Activated CD4-positive, CD25-positive, alpha-beta regulatory T cell treated with anti-CD3 and anti-CD28 coated beads, Interleukin-2, amount 50 U/mL, for 16 hours (primary cell): Measurements from ENCODE around the gene ASMTL.
"Not testable (repeated sequence)": the region's sequence is repeated elsewhere in the genome, so short reads cannot be mapped to it uniquely, and the experiment has no call there.

Experiments
- DNase-seq: peaks from one replicate; pipeline ENCODE4 v3.0.0-alpha.2; 2020; ENCODE audit warnings: low read depth, low spot score

Gene ASMTL

GRCh38 chrX:1433646-1434357 is 18.9 kb downstream of the ASMTL start:
- no peak for DNase-seq

DNA sequence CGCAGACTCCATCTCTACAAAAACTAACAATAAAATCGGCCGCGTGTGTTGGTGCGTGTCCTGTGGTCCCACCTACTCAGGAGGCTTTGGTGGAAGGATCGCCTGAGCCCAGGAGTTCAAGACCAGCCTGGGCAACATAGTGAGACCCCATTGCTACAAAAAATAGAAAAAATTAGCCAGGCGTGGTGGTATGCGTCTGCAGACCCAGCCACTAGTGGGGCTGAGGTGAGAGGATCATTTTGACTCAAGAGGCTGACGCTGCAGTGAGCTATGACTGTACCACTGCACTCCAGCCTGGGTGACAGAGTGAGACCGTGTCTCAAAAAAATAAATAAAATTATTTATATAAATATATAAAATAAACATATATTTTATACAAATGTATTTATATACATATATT is 22.3 kb downstream of the ASMTL start:
- no peak for DNase-seq

- no peak for DNase-seq
Measured at GRCh38 chrX:1427756-1428155, 25.0 kb downstream of the ASMTL start.

- not testable (repeated sequence) for DNase-seq
Measured at GRCh38 chrX:1426321-1426720, 26.4 kb downstream of the ASMTL start.

DNA sequence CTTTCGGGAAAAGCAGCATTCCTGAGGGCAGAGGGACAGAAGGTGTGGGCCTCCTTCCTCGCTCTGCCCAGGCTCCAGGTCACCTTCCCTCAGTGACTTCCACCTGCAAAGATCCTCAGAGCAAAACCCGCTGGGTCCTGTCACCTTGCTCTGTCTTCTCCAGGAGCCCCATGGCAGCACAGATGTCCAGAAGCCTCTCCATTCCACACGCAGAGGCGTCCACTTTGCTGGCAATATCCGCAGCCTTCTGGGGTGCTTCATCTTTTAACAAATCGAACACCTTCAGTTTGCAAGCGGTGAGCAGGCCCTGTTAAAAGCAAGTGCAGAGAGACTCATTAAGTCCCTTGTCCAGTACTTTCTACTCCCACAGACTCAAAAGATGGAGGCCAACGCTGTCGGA is 27.3 kb downstream of the ASMTL start:
- DNase-seq, result no peak

- no peak for DNase-seq
Measured at GRCh38 chrX:1424147-1424851, 28.4 kb downstream of the ASMTL start.

- no peak for DNase-seq
Measured at GRCh38 chrX:1423215-1423614, 29.5 kb downstream of the ASMTL start.

DNA sequence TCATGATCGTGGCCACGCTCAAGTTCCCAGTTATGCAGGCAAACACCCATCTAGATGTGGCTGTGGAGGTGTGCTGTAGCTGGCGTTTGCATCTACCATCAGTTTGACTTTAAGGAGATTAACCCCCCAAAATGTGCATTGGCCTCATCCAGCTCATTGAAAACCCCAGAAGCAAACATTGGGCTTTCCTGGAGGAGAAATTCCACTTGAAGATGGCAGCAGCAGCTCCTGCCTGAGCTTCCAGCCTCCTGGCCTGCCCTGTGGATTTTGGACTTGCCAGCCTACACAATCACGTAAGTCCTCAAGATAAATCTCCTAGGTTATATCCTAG is 30.6 kb downstream of the ASMTL start:
- no peak for DNase-seq

GRCh38 chrX:1421433-1422134 is 31.1 kb downstream of the ASMTL start:
- DNase-seq, result no peak

GRCh38 chrX:1420371-1420770 is 32.3 kb downstream of the ASMTL start:
- no peak for DNase-seq

- DNase-seq, result no peak
Measured at GRCh38 chrX:1419545-1420355, 33.0 kb downstream of the ASMTL start.

GRCh38 chrX:1418901-1419544 is 33.7 kb downstream of the ASMTL start:
- no peak for DNase-seq

GRCh38 chrX:1417921-1418771 is 34.6 kb downstream of the ASMTL start:
- DNase-seq, result no peak

GRCh38 chrX:1416965-1417760 is 35.5 kb downstream of the ASMTL start:
- DNase-seq, result no peak

DNA sequence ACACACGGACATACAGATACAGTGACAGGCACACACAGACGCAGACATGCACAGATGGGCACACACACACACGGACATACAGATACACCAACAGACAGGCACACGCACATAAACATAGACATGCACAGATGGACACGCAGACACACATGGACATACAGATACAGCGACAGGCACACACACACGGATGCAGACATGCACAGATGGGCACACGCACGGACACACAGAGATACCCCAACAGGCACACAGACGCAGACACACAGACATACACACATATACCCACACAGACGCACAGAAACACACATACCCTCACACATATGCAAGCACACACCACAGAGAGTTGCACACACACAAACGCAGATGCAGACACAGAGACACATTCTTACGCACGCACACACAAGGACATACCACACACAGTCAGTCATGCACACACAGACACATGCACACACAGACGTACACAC is 36.4 kb downstream of the ASMTL start:
- DNase-seq, result no peak

GRCh38 chrX:1412551-1413161 is 40.1 kb downstream of the ASMTL start:
- DNase-seq, result no peak

GRCh38 chrX:1411326-1411725 is 41.4 kb downstream of the ASMTL start:
- DNase-seq, result no peak

DNA sequence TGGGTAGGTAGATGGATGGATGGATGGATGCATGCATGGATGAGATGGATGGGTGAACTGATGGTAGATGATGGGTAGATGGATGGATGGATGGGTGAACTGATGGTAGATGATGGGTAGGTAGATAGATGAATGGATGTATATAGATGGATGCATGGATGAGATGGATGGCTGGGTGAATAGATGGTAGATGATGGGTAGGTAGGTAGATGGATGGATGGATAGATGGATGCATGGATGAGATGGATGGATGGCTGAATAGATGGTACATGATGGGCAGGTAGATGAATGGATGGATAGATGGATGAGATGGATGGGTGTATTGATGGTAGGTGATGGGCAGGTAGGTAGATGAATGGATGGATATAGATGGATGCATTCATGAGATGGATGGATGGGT is 45.7 kb downstream of the ASMTL start:
- DNase-seq, result no peak

DNA sequence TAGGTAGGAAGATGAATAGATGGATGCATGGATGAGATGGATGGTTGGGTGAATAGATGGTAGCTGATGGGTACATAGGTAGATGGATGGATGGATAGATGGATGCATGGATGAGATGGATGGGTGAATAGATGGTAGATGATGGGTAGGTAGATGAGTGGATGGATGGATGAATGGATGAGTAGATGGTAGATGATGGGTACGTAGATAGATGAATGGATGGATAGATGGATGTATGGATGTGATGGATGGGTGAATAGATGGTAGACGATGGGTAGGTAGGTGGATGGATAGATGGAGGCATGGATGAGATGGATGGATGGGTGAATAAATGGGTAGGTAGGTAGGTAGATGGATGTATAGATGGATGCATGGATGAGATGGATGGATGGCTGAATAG is 46.9 kb downstream of the ASMTL start:
- not testable (repeated sequence) for DNase-seq
